CD4-positive, alpha-beta memory T cell (primary cell): ENCODE results near the gene L3MBTL2. TPM values are rescaled to one million over a fixed set of nuclear protein-coding genes. Genes with fewer than 3 reads are reported as not detected.

Experiments used
- CTCF ChIA-PET: fragments of 350-600 bp; sonication (Branson Sonifier 250); formaldehyde crosslinking; loops from one replicate; lab custom pipeline; 2021; ENCODE audit warnings: inconsistent platforms; ENCODE audit not compliant: partially characterized antibody; lab: Charles Lee
- POLR2A ChIA-PET: fragments of 350-600 bp; sonication (Branson Sonifier 250); formaldehyde crosslinking; loops from one replicate; lab custom pipeline; 2021; ENCODE audit not compliant: partially characterized antibody; lab: Charles Lee
- DNase-seq, 5 donors: peaks; one replicate each; pipeline versions ENCODE4 v3.0.0 to v3.0.0-alpha.2; 2020 to 2022; ENCODE audit warnings: mixed read lengths in 1 of 5
- H3K27ac ChIP-seq: one replicate; pipeline ENCODE4 v1.7.0; 2013; ENCODE audit warnings: low read depth, low read length
- H3K27me3 ChIP-seq: 2 replicates; pipeline ENCODE4 v1.7.0; 2013; ENCODE audit warnings: mild to moderate bottlenecking, low read length, moderate library complexity; ENCODE audit not compliant: insufficient read depth
- H3K36me3 ChIP-seq: 2 replicates; pipeline ENCODE4 v1.7.0; 2013; ENCODE audit warnings: mild to moderate bottlenecking, low read length, moderate library complexity; ENCODE audit not compliant: insufficient read depth
- H3K4me1 ChIP-seq: 2 replicates; pipeline ENCODE4 v1.7.0; 2013; ENCODE audit warnings: mild to moderate bottlenecking, low read length, moderate library complexity; ENCODE audit not compliant: insufficient read depth
- H3K4me3 ChIP-seq, 2 donors: one replicate each; pipeline ENCODE4 v1.7.0; 2013; ENCODE audit warnings: low read length in 2 of 2, mild to moderate bottlenecking in 1 of 2
- H3K9me3 ChIP-seq, 2 donors: one replicate each; pipeline ENCODE4 v1.7.0; 2013; ENCODE audit warnings: low read length in 2 of 2, control low read depth in 1 of 2; ENCODE audit not compliant: control insufficient read depth in 1 of 2
- H3K27ac Mint-ChIP-seq, 7 donors: one replicate each; pipeline ENCODE4 v1.8.0; 2020 to 2021; ENCODE audit warnings: mixed read lengths in 7 of 7, mild to moderate bottlenecking in 6 of 7, inconsistent platforms in 3 of 7, moderate library complexity in 3 of 7
- H3K27me3 Mint-ChIP-seq, 2 donors: one replicate each; pipeline ENCODE4 v1.8.0; 2020 to 2021; ENCODE audit warnings: mixed read lengths in 2 of 2
- H3K36me3 Mint-ChIP-seq, 2 donors: one replicate each; pipeline ENCODE4 v1.8.0; 2020 to 2021; ENCODE audit warnings: mixed read lengths in 2 of 2, inconsistent platforms in 1 of 2, mild to moderate bottlenecking in 1 of 2
- H3K4me1 Mint-ChIP-seq, 4 donors: one replicate each; pipeline ENCODE4 v1.8.0; 2020 to 2021; ENCODE audit warnings: mixed read lengths in 4 of 4, mild to moderate bottlenecking in 1 of 4
- H3K4me3 Mint-ChIP-seq, 8 donors: one replicate each; pipeline ENCODE4 v1.8.0; 2020 to 2021; ENCODE audit warnings: mixed read lengths in 8 of 8, mild to moderate bottlenecking in 7 of 8, moderate library complexity in 6 of 8, inconsistent platforms in 3 of 8
- H3K9me3 Mint-ChIP-seq, 8 donors: one replicate each; pipeline ENCODE4 v1.8.0; 2020 to 2021; ENCODE audit warnings: mixed read lengths in 8 of 8, mild to moderate bottlenecking in 5 of 8, inconsistent platforms in 3 of 8, moderate library complexity in 1 of 8
- intact Hi-C: fragments of 100-400 bp; cut with micrococcal nuclease; formaldehyde crosslinking; loops from one replicate; pipeline ENCODE4 v1.15.1; 2023
- polyA plus RNA-seq, 2 donors: library from polyadenylated mRNA; unstranded; fragments of 300-500 nt; fragmentation: Illumina TruSeq; gene quantifications; one replicate each; pipeline ENCODE4 v1.2.3, GENCODE V29; 2021
- total RNA-seq, 2 experiments: library from RNA; stranded (reverse); gene quantifications; one replicate each; pipeline ENCODE4 v1.2.3, GENCODE V29; 2021

The L3MBTL2 gene
- total and polyA plus RNA-seq, 4 experiments from 2014 or later: 27.5 to 48.2 (median 35.4) TPM

DNA sequence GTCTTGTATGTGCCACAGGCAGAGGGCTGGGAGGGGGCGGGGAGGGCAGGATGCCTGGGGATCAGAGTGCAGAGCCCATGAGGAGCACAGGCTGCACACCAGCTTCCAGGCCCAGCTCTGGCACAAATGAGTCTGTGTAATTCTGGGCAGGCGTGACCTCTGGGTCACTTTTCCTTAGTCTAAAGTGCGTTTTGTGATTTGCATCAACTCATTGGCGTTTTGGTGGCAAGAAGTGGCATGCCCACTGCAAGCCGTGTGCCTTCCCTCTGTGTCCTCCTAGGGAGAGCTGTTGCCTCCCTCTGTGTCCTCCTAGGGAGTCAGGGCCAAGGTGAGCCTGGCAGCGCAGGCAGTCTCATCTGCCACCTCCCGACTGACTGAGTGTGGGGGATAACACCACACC, 18.4 kb downstream of the L3MBTL2 start:
- no peaks in the 10 kb centered on the region for H3K27me3 ChIP-seq
- no peak overlapping the region for H3K4me3 ChIP-seq
- peak overlapping the region in 1 of 7 donors; percentile 68 for H3K27ac Mint-ChIP-seq
- peaks cover 74% of the 10 kb centered on the region for H3K36me3 ChIP-seq
- no peak overlapping the region for H3K4me3 Mint-ChIP-seq
- no peak for DNase-seq
- ChIA-PET CTCF (no interaction called here), POLR2A (interaction anchor here (0.5 to 0.9 kb wide), 2 partner anchors 12 to 14 kb away, joined by 5 read pairs; no protein-coding TSS in a partner anchor)
- peaks cover 0 to 8% (median 0%) of the 10 kb centered on the region in 4 donors for H3K4me1 Mint-ChIP-seq
- no peaks in the 10 kb centered on the region for H3K9me3 Mint-ChIP-seq
- no peaks in the 10 kb centered on the region for H3K27me3 Mint-ChIP-seq
- H3K36me3 Mint-ChIP-seq: peaks cover 18 to 58% of the 10 kb centered on the region in 2 donors
- no peaks in the 10 kb centered on the region for H3K4me1 ChIP-seq
- H3K9me3 ChIP-seq: no peaks in the 10 kb centered on the region
- no peak overlapping the region for H3K27ac ChIP-seq
- intact Hi-C loops: no loop called here

- ChIA-PET POLR2A (interaction anchor here (3.7 kb wide), 1 partner anchor 11 kb away, joined by 21 read pairs; no protein-coding TSS in a partner anchor), CTCF (interaction anchor here (1.7 kb wide), 1 partner anchor 11 kb away, joined by 10 read pairs; no protein-coding TSS in a partner anchor)
- Mint-ChIP-seq H3K27ac (no peak overlapping the region), H3K27me3 (no peaks in the 10 kb centered on the region), H3K4me3 (no peak overlapping the region), H3K36me3 (peaks cover 11 to 57% of the 10 kb centered on the region in 2 donors), H3K9me3 (no peaks in the 10 kb centered on the region), H3K4me1 (no peaks in the 10 kb centered on the region)
- Histone ChIP-seq H3K9me3 (no peaks in the 10 kb centered on the region), H3K27me3 (no peaks in the 10 kb centered on the region), H3K4me3 (no peak overlapping the region), H3K27ac (no peak overlapping the region), H3K36me3 (peaks cover 51% of the 10 kb centered on the region), H3K4me1 (no peaks in the 10 kb centered on the region)
- intact Hi-C loops: no loop called here
- no peak for DNase-seq
Observed at GRCh38 chr22:41226723-41227655, 21.9 kb downstream of the L3MBTL2 start.

DNA sequence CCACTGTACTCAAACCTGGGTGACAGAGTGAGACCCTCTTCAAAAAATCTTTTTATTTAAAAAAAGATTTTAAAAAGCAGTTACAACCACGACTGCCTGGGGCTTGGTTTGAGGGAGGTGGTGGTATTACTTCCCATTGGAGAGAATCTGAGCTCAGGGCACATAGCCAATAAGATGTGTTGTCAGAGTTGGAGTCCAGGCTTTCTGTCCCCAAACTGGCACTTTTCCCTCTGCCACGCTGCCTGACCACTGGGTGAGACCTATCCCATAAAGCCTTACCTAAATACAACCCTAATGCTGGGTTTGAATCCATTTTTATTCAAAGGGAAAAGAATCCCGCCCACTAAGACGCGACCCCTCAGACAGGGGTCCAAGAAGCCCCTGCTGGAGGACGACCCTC, 24.1 kb downstream of the L3MBTL2 start:
- no peak for DNase-seq
- Histone ChIP-seq H3K4me3 (no peak overlapping the region), H3K36me3 (peaks cover 32% of the 10 kb centered on the region), H3K9me3 (no peaks in the 10 kb centered on the region), H3K4me1 (no peaks in the 10 kb centered on the region), H3K27me3 (no peaks in the 10 kb centered on the region), H3K27ac (no peak overlapping the region)
- Mint-ChIP-seq H3K9me3 (no peaks in the 10 kb centered on the region), H3K4me1 (peaks cover 0 to 1% (median 0%) of the 10 kb centered on the region in 4 donors), H3K27ac (peak overlapping the region in 1 of 7 donors; percentile 43), H3K27me3 (no peaks in the 10 kb centered on the region), H3K36me3 (peaks cover 11 to 46% of the 10 kb centered on the region in 2 donors), H3K4me3 (no peak overlapping the region)
- ChIA-PET POLR2A (interaction anchor here (3.7 kb wide), 1 partner anchor 8 kb away, joined by 21 read pairs; no protein-coding TSS in a partner anchor), CTCF (no interaction called here)
- intact Hi-C loops: no loop called here

GRCh38 chr22:41229730-41230400, 24.8 kb downstream of the L3MBTL2 start:
- no peaks in the 10 kb centered on the region for H3K27me3 ChIP-seq
- no peaks in the 10 kb centered on the region for H3K27me3 Mint-ChIP-seq
- CTCF ChIA-PET: no interaction called here
- no peak for DNase-seq
- H3K4me1 ChIP-seq: no peaks in the 10 kb centered on the region
- peak overlapping the region in 2 of 7 donors; percentile 18 to 51 for H3K27ac Mint-ChIP-seq
- H3K4me1 Mint-ChIP-seq: peaks cover 0 to 1% (median 0%) of the 10 kb centered on the region in 4 donors
- peaks cover 26% of the 10 kb centered on the region for H3K36me3 ChIP-seq
- no peaks in the 10 kb centered on the region for H3K9me3 ChIP-seq
- no peak overlapping the region for H3K27ac ChIP-seq
- no peak overlapping the region for H3K4me3 ChIP-seq
- H3K36me3 Mint-ChIP-seq: peaks cover 11 to 40% of the 10 kb centered on the region in 2 donors
- H3K9me3 Mint-ChIP-seq: no peaks in the 10 kb centered on the region
- POLR2A ChIA-PET: interaction anchor here (1.2 kb wide), 1 partner anchor 32 kb away, joined by 3 read pairs; no protein-coding TSS in a partner anchor
- intact Hi-C loops: no loop called here
- H3K4me3 Mint-ChIP-seq: no peak overlapping the region

DNA sequence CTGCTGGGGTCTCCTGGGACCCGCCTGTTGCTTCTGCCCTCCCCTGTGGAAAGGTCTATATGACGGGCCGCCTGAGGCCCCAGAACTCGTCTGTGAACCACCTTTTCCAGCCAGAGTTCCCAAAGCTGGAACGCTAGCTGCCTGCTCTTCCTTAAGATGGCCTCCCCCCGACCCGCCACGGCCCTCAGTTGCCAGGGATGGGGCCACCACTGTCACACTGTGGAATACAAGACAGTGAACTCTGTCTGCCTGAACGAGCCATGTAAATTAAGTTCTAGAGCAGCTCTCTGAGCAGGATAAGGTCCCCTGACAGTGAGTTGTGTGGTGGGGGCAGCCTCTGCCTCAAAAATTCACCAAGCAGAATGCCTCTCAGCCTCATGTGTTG, 25.3 kb downstream of the L3MBTL2 start:
- Histone ChIP-seq H3K36me3 (peaks cover 20% of the 10 kb centered on the region), H3K27me3 (no peaks in the 10 kb centered on the region), H3K4me1 (no peaks in the 10 kb centered on the region), H3K27ac (no peak overlapping the region), H3K4me3 (no peak overlapping the region), H3K9me3 (no peaks in the 10 kb centered on the region)
- no peaks in the 10 kb centered on the region for H3K9me3 Mint-ChIP-seq
- CTCF ChIA-PET: no interaction called here
- no peak for DNase-seq
- intact Hi-C loops: no loop called here
- peaks cover 0 to 1% (median 0%) of the 10 kb centered on the region in 4 donors for H3K4me1 Mint-ChIP-seq
- POLR2A ChIA-PET: interaction anchor here (1.2 kb wide), 1 partner anchor 33 kb away, joined by 3 read pairs; no protein-coding TSS in a partner anchor
- H3K4me3 Mint-ChIP-seq: no peak overlapping the region
- H3K36me3 Mint-ChIP-seq: peaks cover 11 to 36% of the 10 kb centered on the region in 2 donors
- H3K27me3 Mint-ChIP-seq: no peaks in the 10 kb centered on the region
- H3K27ac Mint-ChIP-seq: no peak overlapping the region

GRCh38 chr22:41231369-41231768, 26.3 kb downstream of the L3MBTL2 start:
- intact Hi-C loops: no loop called here

More at GRCh38 chr22:41231369-41231768, 26.3 kb downstream of the L3MBTL2 start:
- DNase-seq: no peak
- ChIA-PET CTCF (interaction anchor here (0.5 kb wide), 1 partner anchor 33 kb away, joined by 3 read pairs; no protein-coding TSS in a partner anchor), POLR2A (interaction anchor here (1.2 kb wide), 1 partner anchor 34 kb away, joined by 3 read pairs; no protein-coding TSS in a partner anchor)
- peak overlapping the region in 2 of 7 donors; percentile 27 to 80 for H3K27ac Mint-ChIP-seq
- H3K4me1 Mint-ChIP-seq: peaks cover 0 to 1% (median 0%) of the 10 kb centered on the region in 4 donors
- no peak overlapping the region for H3K4me3 Mint-ChIP-seq
- H3K27ac ChIP-seq: no peak overlapping the region
- H3K27me3 Mint-ChIP-seq: no peaks in the 10 kb centered on the region
- peaks cover 11 to 30% of the 10 kb centered on the region in 2 donors for H3K36me3 Mint-ChIP-seq
- H3K36me3 ChIP-seq: peaks cover 14% of the 10 kb centered on the region
- no peaks in the 10 kb centered on the region for H3K4me1 ChIP-seq
- H3K9me3 ChIP-seq: no peaks in the 10 kb centered on the region
- no peaks in the 10 kb centered on the region for H3K27me3 ChIP-seq
- no peaks in the 10 kb centered on the region for H3K9me3 Mint-ChIP-seq
- no peak overlapping the region for H3K4me3 ChIP-seq
